Mesenchymal stem cell (in vitro differentiated cells and primary cell): ENCODE data around the gene GPR62.

Experiments
- DNase-seq: peaks from one replicate; pipeline ENCODE4 v3.0.0-alpha.2; 2013
- H2AFZ ChIP-seq: one replicate; pipeline ENCODE4 v1.6.1; 2013; ENCODE audit warnings: low read depth, mild to moderate bottlenecking, control low read depth, inconsistent platforms, low read length, moderate library complexity
- H2AK5ac ChIP-seq: 2 replicates; pipeline ENCODE4 v1.6.1; 2013; ENCODE audit warnings: low read length, moderate library complexity, mild to moderate bottlenecking, inconsistent platforms; ENCODE audit not compliant: severe bottlenecking
- H2BK120ac ChIP-seq: one replicate; pipeline ENCODE4 v1.6.1; 2013; ENCODE audit warnings: low read depth, mild to moderate bottlenecking, inconsistent platforms, low read length, moderate library complexity
- H2BK12ac ChIP-seq, 2 experiments: one replicate each; pipeline ENCODE4 v1.6.1; 2013; ENCODE audit warnings: inconsistent platforms in 2 of 2, low read length in 2 of 2, mild to moderate bottlenecking in 2 of 2, moderate library complexity in 2 of 2, control low read depth in 1 of 2
- H2BK15ac ChIP-seq: one replicate; pipeline ENCODE4 v1.6.1; 2013; ENCODE audit warnings: mild to moderate bottlenecking, low read depth, inconsistent platforms; ENCODE audit not compliant: poor library complexity, severe bottlenecking
- H2BK5ac ChIP-seq: 2 replicates; pipeline ENCODE4 v1.6.1; 2013; ENCODE audit warnings: low read depth, mild to moderate bottlenecking, low read length, control low read depth, inconsistent platforms; ENCODE audit not compliant: poor library complexity, severe bottlenecking
- H3K14ac ChIP-seq, 2 experiments: one replicate each; pipeline ENCODE4 v1.6.1; 2013; ENCODE audit warnings: inconsistent platforms in 2 of 2, low read length in 2 of 2, control low read depth in 1 of 2, mild to moderate bottlenecking in 1 of 2, moderate library complexity in 1 of 2
- H3K18ac ChIP-seq, 2 experiments: one replicate each; pipeline ENCODE4 v1.6.1; 2013; ENCODE audit warnings: inconsistent platforms in 2 of 2, low read length in 2 of 2, control low read depth in 1 of 2, low read depth in 1 of 2, mild to moderate bottlenecking in 1 of 2
- H3K23ac ChIP-seq, 2 experiments: one replicate each; pipeline ENCODE4 v1.6.1; 2013; ENCODE audit warnings: inconsistent platforms in 2 of 2, low read length in 2 of 2, mild to moderate bottlenecking in 2 of 2, moderate library complexity in 2 of 2, control low read depth in 1 of 2
- H3K27ac ChIP-seq: 2 replicates; pipeline ENCODE4 v1.5.1; 2013; ENCODE audit warnings: mild to moderate bottlenecking, moderate library complexity, low read length, control low read depth, inconsistent platforms; ENCODE audit not compliant: poor library complexity, severe bottlenecking
- H3K27me3 ChIP-seq, 2 experiments: 2 replicates each; pipeline versions ENCODE4 v1.6.1 to v1.7.0; 2013; ENCODE audit warnings: low read length in 2 of 2, mild to moderate bottlenecking in 2 of 2, moderate library complexity in 2 of 2, control low read depth in 1 of 2, inconsistent platforms in 1 of 2; ENCODE audit not compliant: control insufficient read depth in 1 of 2, insufficient read depth in 1 of 2
- H3K36me3 ChIP-seq, 2 experiments: 2 replicates each; pipeline versions ENCODE4 v1.6.1 to v1.7.0; 2013; ENCODE audit warnings: low read length in 2 of 2, control low read depth in 1 of 2, inconsistent platforms in 1 of 2, low read depth in 1 of 2, mild to moderate bottlenecking in 1 of 2; ENCODE audit not compliant: insufficient read depth in 2 of 2, control insufficient read depth in 1 of 2
- H3K4ac ChIP-seq, 2 experiments: one replicate each; pipeline ENCODE4 v1.6.1; 2013; ENCODE audit warnings: inconsistent platforms in 2 of 2, low read length in 2 of 2, mild to moderate bottlenecking in 2 of 2, moderate library complexity in 2 of 2, control low read depth in 1 of 2, low read depth in 1 of 2
- H3K4me1 ChIP-seq: 2 replicates; pipeline ENCODE4 v1.6.1; 2013; ENCODE audit warnings: low read depth, low read length, control low read depth; ENCODE audit not compliant: control insufficient read depth, insufficient read depth
- H3K4me2 ChIP-seq: 2 replicates; pipeline ENCODE4 v1.6.1; 2013; ENCODE audit warnings: low read length, mild to moderate bottlenecking, inconsistent platforms; ENCODE audit not compliant: poor library complexity, severe bottlenecking
- H3K4me3 ChIP-seq, 2 experiments: 2 replicates each; pipeline versions ENCODE4 v1.5.1 to v1.7.0; 2013; ENCODE audit warnings: low read length in 2 of 2, mild to moderate bottlenecking in 2 of 2, control low read depth in 1 of 2, low read depth in 1 of 2; ENCODE audit not compliant: insufficient read depth in 1 of 2
- H3K79me1 ChIP-seq: replicated peaks from 2 replicates; pipeline ENCODE4 v1.6.1; 2013; ENCODE audit warnings: mild to moderate bottlenecking, control low read depth, low read length, inconsistent platforms; ENCODE audit not compliant: poor library complexity, severe bottlenecking
- H3K9ac ChIP-seq: 2 replicates; pipeline ENCODE4 v1.7.0; 2013; ENCODE audit warnings: mild to moderate bottlenecking, low read length, moderate library complexity
- H3K9me3 ChIP-seq: 2 replicates; pipeline ENCODE4 v1.7.0; 2013; ENCODE audit warnings: mild to moderate bottlenecking, low read length; ENCODE audit not compliant: control insufficient read depth
- H4K8ac ChIP-seq: one replicate; pipeline ENCODE4 v1.6.1; 2013; ENCODE audit warnings: inconsistent platforms, mild to moderate bottlenecking, low read length, moderate library complexity
- H4K91ac ChIP-seq: one replicate; pipeline ENCODE4 v1.6.1; 2013; ENCODE audit warnings: mild to moderate bottlenecking, low read length, inconsistent platforms
- WGBS: methylation state at CpG from one replicate; pipeline ENCODE4 v1.1.7; 2013; ENCODE audit warnings: mixed read lengths; 5-methylcytosine and 5-hydroxymethylcytosine counted together

The GPR62 gene

GRCh38 chr3:51982352-51982837 lies 27.2 kb downstream of the GPR62 start:
- peaks cover 17% of the 10 kb centered on the region for H3K4me1 ChIP-seq
- H4K91ac ChIP-seq, result peak overlapping the region; percentile 83
- DNase-seq, result no peak
- peak overlapping the region in 1 of 2 experiments; percentile 97 for H3K14ac ChIP-seq
- peak overlapping the region; percentile 75 for H3K27ac ChIP-seq
- peak overlapping the region; percentile 16 to 77 for H3K4ac ChIP-seq
- H2AK5ac ChIP-seq, result no peak overlapping the region
- H2BK120ac ChIP-seq, result no peak overlapping the region
- H3K79me1 ChIP-seq, result peaks cover 12% of the 10 kb centered on the region
- H3K4me2 ChIP-seq, result peak overlapping the region; percentile 64
- H3K9ac ChIP-seq, result peak overlapping the region; percentile 92
- H2BK15ac ChIP-seq, result no peak overlapping the region
- H4K8ac ChIP-seq, result peak overlapping the region; percentile 94
- WGBS, result 6% methylated on average over 4 of the region's 4 CpGs
- peaks cover 0 to 22% of the 10 kb centered on the region in 2 experiments for H3K36me3 ChIP-seq
- no peaks in the 10 kb centered on the region for H3K9me3 ChIP-seq
- peak overlapping the region; percentile 82 to 86 for H2BK12ac ChIP-seq
- no peaks in the 10 kb centered on the region for H3K27me3 ChIP-seq
- H3K18ac ChIP-seq, result peak overlapping the region; percentile 94 to 96
- peak overlapping the region; percentile 59 to 95 for H3K4me3 ChIP-seq
- peak overlapping the region; percentile 54 for H2AFZ ChIP-seq
- no peak overlapping the region for H2BK5ac ChIP-seq
- peak overlapping the region in 1 of 2 experiments; percentile 20 for H3K23ac ChIP-seq

GRCh38 chr3:51982838-51983577 lies 27.8 kb downstream of the GPR62 start, which contains the start of gene ACY1:
Gene ACY1, plus strand, starts transcription at chr3:51983535. Its CDS starts 530 bp downstream, at chr3:51984065.
- peak within 1 kb of the TSS; percentile 92 for H2BK120ac ChIP-seq
- H3K27ac ChIP-seq, result peak within 1 kb of the TSS; percentile 93
- H3K4ac ChIP-seq, result peak within 1 kb of the TSS; percentile 18 to 77
- peak within 1 kb of the TSS; percentile 91 for H2BK15ac ChIP-seq
- H3K18ac ChIP-seq, result peak within 1 kb of the TSS; percentile 94 to 96
- DNase-seq, result peak; percentile 95
- H3K23ac ChIP-seq, result peak within 1 kb of the TSS in 1 of 2 experiments; percentile 20
- peak within 1 kb of the TSS; percentile 59 to 95 for H3K4me3 ChIP-seq
- H2AK5ac ChIP-seq, result peak within 1 kb of the TSS; percentile 79
- peak within 1 kb of the TSS; percentile 19 to 97 for H3K14ac ChIP-seq
- peak within 1 kb of the TSS; percentile 92 for H4K91ac ChIP-seq
- H3K36me3 ChIP-seq, result peaks cover 0 to 22% of the 10 kb centered on the region in 2 experiments
- H4K8ac ChIP-seq, result peak within 1 kb of the TSS; percentile 94
- no peak within 1 kb of the TSS for H2BK5ac ChIP-seq
- peak within 1 kb of the TSS; percentile 86 to 98 for H2BK12ac ChIP-seq
- no peaks in the 10 kb centered on the region for H3K27me3 ChIP-seq
- H3K9me3 ChIP-seq, result no peaks in the 10 kb centered on the region
- peaks cover 12% of the 10 kb centered on the region for H3K79me1 ChIP-seq
- peak within 1 kb of the TSS; percentile 92 for H3K9ac ChIP-seq
- WGBS, result under 1% methylated on average over 52 of the region's 68 CpGs
- H3K4me1 ChIP-seq, result peaks cover 17% of the 10 kb centered on the region
- peak within 1 kb of the TSS; percentile 64 for H3K4me2 ChIP-seq
- peak within 1 kb of the TSS; percentile 54 for H2AFZ ChIP-seq

GRCh38 chr3:51983578-51984268 lies 28.5 kb downstream of the GPR62 start:
- peak overlapping the region; percentile 18 to 34 for H3K4ac ChIP-seq
- H2BK15ac ChIP-seq, result peak overlapping the region; percentile 63
- peak overlapping the region; percentile 79 for H2AK5ac ChIP-seq
- no peaks in the 10 kb centered on the region for H3K27me3 ChIP-seq
- H3K9ac ChIP-seq, result peak overlapping the region; percentile 92
- H2AFZ ChIP-seq, result no peak overlapping the region
- peak overlapping the region; percentile 63 for H4K91ac ChIP-seq
- no peak for DNase-seq
- H3K27ac ChIP-seq, result peak overlapping the region; percentile 93
- peaks cover 12% of the 10 kb centered on the region for H3K79me1 ChIP-seq
- no peak overlapping the region for H2BK5ac ChIP-seq
- peak overlapping the region; percentile 59 to 95 for H3K4me3 ChIP-seq
- peak overlapping the region; percentile 9 to 98 for H2BK12ac ChIP-seq
- WGBS, result 91% methylated on average over 18 of the region's 22 CpGs
- H3K4me1 ChIP-seq, result peaks cover 18% of the 10 kb centered on the region
- H3K9me3 ChIP-seq, result no peaks in the 10 kb centered on the region
- H3K4me2 ChIP-seq, result peak overlapping the region; percentile 64
- H2BK120ac ChIP-seq, result peak overlapping the region; percentile 92
- peak overlapping the region; percentile 19 to 83 for H3K14ac ChIP-seq
- H3K36me3 ChIP-seq, result peaks cover 0 to 23% of the 10 kb centered on the region in 2 experiments
- no peak overlapping the region for H3K23ac ChIP-seq
- H3K18ac ChIP-seq, result peak overlapping the region; percentile 3 to 62
- peak overlapping the region; percentile 82 for H4K8ac ChIP-seq

GRCh38 chr3:51984269-51984647 lies 29.1 kb downstream of the GPR62 start:
- Histone ChIP-seq H3K4me2 (no peak overlapping the region), H3K27ac (peak overlapping the region; percentile 13), H3K9ac (peak overlapping the region; percentile 92), H3K4me3 (peak overlapping the region in 1 of 2 experiments; percentile 95), H3K9me3 (no peaks in the 10 kb centered on the region), H2AFZ (no peak overlapping the region), H3K18ac (peak overlapping the region; percentile 3 to 34), H2BK120ac (no peak overlapping the region), H2BK12ac (peak overlapping the region; percentile 9 to 98), H3K36me3 (peaks cover 0 to 29% of the 10 kb centered on the region in 2 experiments), H3K4ac (peak overlapping the region in 1 of 2 experiments; percentile 18), H2AK5ac (peak overlapping the region; percentile 79), H2BK5ac (no peak overlapping the region), H3K79me1 (peaks cover 13% of the 10 kb centered on the region), H3K14ac (no peak overlapping the region), H3K27me3 (no peaks in the 10 kb centered on the region), H4K8ac (no peak overlapping the region), H4K91ac (peak overlapping the region; percentile 71), H3K4me1 (peaks cover 20% of the 10 kb centered on the region), H3K23ac (no peak overlapping the region), H2BK15ac (peak overlapping the region; percentile 63)
- no peak for DNase-seq
